GM15510 (cell line): Measurements from ENCODE around the gene SIK2.

ENCODE experiments used
- POLR2A ChIP-seq: IDR thresholded peaks from 3 replicates; pipeline ENCODE4 v1.6.1; 2011; ENCODE audit warnings: borderline replicate concordance; ENCODE audit not compliant: insufficient read length; ENCODE audit errors: extremely low read depth

SIK2 gene

GRCh38 chr11:111691176-111691575 is 88.9 kb downstream of the SIK2 start:
- TF ChIP-seq POLR2A: no peak

DNA sequence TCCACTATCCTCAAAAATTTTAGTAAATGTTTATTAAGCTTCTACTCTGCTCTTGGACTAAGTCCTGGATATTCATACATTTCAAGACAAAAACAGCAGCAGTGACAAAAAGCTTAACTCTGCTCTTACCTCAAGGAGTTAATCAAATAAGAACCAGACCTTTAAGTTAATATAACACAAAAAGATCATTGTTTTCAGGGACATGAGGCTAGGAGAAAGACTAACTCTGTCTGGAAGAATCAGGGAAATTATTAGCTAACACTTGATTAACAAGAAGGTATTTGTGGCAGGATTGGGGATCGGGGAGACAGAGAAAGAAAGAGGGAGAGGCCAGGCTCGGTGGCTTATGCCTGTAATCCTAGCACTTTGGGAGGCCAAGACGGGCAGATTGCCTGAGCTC is 89.5 kb downstream of the SIK2 start:
- TF ChIP-seq POLR2A: no peak

DNA sequence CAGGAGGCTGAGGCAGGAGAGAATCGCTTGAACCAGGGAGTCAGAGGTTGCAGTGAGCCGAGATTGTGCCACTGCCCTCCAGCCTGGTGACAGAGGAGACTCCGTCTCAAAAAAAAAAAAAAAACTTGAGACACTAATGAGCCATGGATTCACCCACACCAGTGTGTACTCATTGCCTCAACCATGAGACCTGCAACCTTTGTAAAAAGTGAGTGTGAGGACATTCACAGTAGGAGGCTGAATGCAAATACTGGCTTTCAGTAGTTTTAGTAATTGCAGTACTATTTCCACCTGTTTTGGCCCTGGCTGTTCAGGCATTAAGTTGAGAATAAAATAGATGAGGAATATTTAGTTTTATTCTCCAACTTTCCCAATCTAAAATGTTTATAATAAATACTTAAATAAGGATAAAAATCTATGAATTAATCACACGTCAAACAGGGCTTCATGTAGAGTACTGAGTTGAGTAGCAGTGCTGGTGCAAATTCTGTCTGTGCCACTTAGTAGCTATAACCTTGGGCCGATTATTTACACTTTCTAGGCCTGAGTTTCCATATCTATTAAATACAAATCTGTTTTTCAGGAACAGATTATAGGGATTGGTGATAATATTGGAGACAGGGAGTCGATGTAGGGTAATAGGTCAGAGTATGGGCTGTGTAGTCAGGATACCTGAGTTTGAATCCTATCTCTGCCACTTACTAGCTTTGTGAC is 91.1 kb downstream of the SIK2 start:
- no peak for TF ChIP-seq POLR2A

- no peak for TF ChIP-seq POLR2A
These were observed 92.6 kb downstream of the SIK2 start for GRCh38 chr11:111694851-111695250.

DNA sequence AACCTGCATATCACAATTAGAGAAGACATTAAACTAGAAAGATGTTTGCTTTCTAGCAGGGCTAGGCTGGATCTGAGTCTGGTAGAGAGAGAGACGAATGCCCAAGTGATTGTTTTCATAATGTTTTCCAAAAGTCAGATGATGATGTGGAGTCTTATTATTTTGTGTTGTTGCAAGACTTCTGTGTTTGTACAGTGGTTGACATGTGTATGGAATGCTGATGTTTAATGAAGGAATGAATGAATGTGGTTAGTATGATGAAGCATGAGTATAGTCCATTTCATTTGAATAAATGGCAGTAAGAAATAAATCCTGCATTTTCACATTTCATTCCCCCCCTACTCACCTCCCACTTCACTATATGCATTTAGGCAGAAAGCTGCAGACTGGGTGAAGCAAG is 94.3 kb downstream of the SIK2 start:
- no peak for TF ChIP-seq POLR2A

GRCh38 chr11:111697933-111698371 is 95.7 kb downstream of the SIK2 start:
- TF ChIP-seq POLR2A: no peak

DNA sequence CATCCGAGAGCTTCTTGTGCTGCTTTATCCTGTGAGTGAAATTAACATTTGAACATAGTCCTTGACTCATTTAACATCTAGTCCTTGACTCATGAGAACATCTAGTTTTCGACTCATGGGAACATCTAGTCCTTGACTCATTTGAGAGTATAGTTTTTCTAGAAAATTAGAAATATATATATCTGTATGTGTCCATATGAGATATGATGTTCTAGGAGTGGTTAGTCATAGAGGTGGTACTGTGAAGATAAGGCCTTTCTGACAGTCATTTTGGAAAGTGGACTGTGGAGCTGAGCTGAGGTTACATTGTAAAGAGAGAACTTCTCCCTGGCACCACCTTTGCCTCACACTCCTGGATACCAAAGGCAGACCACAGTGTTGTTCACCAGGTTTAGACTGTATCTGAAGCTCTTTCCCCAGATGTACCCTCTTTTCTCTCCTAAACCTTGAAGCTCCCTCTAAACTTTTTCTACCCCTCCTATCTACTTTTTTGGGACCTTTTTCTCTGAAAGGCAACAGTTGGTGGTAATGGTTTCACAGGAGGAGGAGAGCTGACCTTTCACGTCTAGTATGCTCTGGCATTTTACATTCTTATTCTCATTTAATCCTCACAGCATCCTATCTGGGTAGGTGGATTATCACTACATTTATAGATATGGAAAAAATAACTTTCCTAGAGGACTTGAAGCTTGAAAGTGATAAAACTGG is 96.8 kb downstream of the SIK2 start:
- no peak for TF ChIP-seq POLR2A

DNA sequence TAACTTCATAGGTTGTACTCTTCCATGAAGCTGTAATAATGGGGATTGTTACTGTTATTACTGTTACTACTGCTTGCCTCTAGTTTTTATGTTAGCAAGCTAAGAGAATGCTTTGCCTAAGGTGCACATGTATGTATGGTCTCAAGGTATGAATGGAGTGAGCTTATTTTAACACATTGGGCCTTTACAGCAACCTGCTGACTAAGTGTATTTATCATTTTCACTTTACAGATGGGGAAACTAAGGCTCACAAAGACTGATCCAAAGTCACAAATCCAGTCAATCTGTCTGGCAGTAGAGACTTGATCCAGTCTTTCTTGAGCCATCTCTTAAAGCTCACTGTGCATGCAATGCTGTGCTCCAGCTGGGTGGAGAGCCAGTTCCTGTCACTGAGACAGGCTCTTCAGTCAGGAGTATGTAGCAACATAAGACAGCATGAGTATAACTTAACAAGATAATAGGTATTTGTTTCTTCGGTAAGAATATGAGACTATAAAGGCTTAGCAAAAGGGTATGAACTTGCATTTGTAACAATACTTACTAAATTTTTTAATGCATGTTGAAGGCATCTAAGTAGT is 97.4 kb downstream of the SIK2 start:
- no peak for TF ChIP-seq POLR2A

DNA sequence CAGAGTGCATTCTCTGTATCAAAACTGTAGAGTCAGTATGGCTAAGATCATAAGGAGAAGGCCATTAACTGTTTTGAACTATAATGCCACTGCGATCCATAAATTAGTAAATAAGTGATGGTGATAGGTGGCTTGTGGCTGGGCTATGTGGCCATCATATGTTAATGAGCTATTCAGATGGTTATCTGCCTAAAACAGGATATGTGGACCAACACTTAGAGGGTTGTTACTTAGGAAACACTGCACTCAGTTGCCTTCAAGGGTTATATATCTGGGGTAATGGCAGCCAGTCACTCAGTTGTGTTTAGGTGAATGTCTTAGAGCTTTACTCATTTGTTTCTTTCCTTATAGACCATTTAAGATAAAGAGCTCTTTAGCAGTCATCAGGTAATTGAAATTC is 97.9 kb downstream of the SIK2 start:
- TF ChIP-seq POLR2A: no peak

GRCh38 chr11:111702623-111703022 is 100.4 kb downstream of the SIK2 start:
- no peak for TF ChIP-seq POLR2A

DNA sequence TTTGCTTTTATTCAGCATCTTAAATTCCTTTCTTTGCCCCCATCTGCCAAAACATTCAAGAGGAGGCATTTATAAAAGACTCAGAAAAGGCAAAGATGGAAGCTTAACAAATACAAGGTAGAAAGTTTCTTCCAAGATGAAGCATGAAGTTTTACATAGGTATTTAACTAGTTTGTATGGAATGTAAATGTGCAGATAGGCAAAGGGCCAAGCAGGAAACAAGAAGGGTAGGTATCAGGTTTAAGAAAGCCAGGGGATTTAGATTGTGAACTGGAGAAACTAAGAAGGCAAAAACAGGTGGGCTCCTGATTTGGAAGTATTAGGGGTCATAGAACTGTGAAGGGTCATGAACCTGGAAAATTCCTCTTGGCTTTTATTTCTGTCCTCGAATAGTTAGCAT is 101.3 kb downstream of the SIK2 start:
- TF ChIP-seq POLR2A: no peak

GRCh38 chr11:111707039-111707690 is 104.9 kb downstream of the SIK2 start:
- no peak for TF ChIP-seq POLR2A

- no peak for TF ChIP-seq POLR2A
These were observed 105.4 kb downstream of the SIK2 start for GRCh38 chr11:111707691-111708067.

GRCh38 chr11:111714522-111714921 is 112.3 kb downstream of the SIK2 start:
- no peak for TF ChIP-seq POLR2A

GRCh38 chr11:111715142-111715816 is 113.0 kb downstream of the SIK2 start:
- TF ChIP-seq POLR2A: no peak
